GM12878 (cell line): ENCODE data around the gene HOXD12. TPM values are rescaled to one million over a fixed set of nuclear protein-coding genes. Genes with fewer than 3 reads are reported as not detected.

ENCODE experiments used
- CHD4 ChIP-seq: fragments of 200-600 bp; sonication (generic); IDR thresholded peaks from 2 replicates; pipeline ENCODE4 v1.6.1; 2016; ENCODE audit warnings: mild to moderate bottlenecking
- DPF2 ChIP-seq: fragments of 450-650 bp; IDR thresholded peaks from 2 replicates; pipeline ENCODE4 v1.6.1; 2017; ENCODE audit warnings: mild to moderate bottlenecking
- EED ChIP-seq: sonication (generic); IDR thresholded peaks from 2 replicates; pipeline ENCODE4 v1.6.1; 2016; ENCODE audit warnings: antibody characterized with exemption, low read depth
- ZNF274 ChIP-seq: IDR thresholded peaks from one replicate; pipeline ENCODE4 v1.8.0; 2011; ENCODE audit not compliant: insufficient read length, insufficient read depth
- ZNF384 ChIP-seq: IDR thresholded peaks from 2 replicates; pipeline ENCODE4 v1.6.1; 2012; ENCODE audit warnings: low read depth, mild to moderate bottlenecking, low read length, improper control_type of control experiment, borderline replicate concordance
- polyA plus RNA-seq, 11 experiments: library from polyadenylated mRNA; depleted of rRNA in 4 of 11; unstranded in 6 of 11; stranded (reverse) in 5 of 11; fragments of >200 nt; fragmentation: Nextera tagmentation in 4 of 11; fragmentation: Illumina TruSeq in 1 of 11; extraction: Ambion mirVana in 4 of 11; extraction: Trizol in 1 of 11; gene quantifications; 1 replicate in 1 of 11; 2 replicates in 10 of 11; pipeline versions ENCODE4 v1.2.1 to v1.2.3, GENCODE V29; 2011 to 2016; ENCODE audit warnings: inconsistent platforms in 2 of 11, missing spikeins in 2 of 11, low read depth in 1 of 11
- total RNA-seq, 4 experiments: library from RNA; depleted of rRNA in 3 of 4; stranded (reverse); fragments of >200 nt in 3 of 4; fragmentation: Illumina TruSeq in 1 of 4; extraction: Trizol in 1 of 4; gene quantifications; 2 replicates each; pipeline versions ENCODE4 v1.2.1 to v1.2.3, GENCODE V29; 2013 to 2021
- TF ChIP-seq, protein P1 (sequence below): fragments of 450-650 bp; IDR thresholded peaks from 2 replicates; pipeline ENCODE4 v1.6.1; 2017; ENCODE audit warnings: mild to moderate bottlenecking
- TF ChIP-seq, protein P2 (sequence below): fragments of 450-650 bp; formaldehyde crosslinking; IDR thresholded peaks from 2 replicates; pipeline ENCODE4 v1.4.0; 2020; ENCODE audit warnings: mild to moderate bottlenecking, moderate library complexity

The HOXD12 gene
- total and polyA plus RNA-seq, 10 of the 15 experiments (the other 5 are each of a cell fraction or from before 2014, with no cell fraction given): not detected

DNA sequence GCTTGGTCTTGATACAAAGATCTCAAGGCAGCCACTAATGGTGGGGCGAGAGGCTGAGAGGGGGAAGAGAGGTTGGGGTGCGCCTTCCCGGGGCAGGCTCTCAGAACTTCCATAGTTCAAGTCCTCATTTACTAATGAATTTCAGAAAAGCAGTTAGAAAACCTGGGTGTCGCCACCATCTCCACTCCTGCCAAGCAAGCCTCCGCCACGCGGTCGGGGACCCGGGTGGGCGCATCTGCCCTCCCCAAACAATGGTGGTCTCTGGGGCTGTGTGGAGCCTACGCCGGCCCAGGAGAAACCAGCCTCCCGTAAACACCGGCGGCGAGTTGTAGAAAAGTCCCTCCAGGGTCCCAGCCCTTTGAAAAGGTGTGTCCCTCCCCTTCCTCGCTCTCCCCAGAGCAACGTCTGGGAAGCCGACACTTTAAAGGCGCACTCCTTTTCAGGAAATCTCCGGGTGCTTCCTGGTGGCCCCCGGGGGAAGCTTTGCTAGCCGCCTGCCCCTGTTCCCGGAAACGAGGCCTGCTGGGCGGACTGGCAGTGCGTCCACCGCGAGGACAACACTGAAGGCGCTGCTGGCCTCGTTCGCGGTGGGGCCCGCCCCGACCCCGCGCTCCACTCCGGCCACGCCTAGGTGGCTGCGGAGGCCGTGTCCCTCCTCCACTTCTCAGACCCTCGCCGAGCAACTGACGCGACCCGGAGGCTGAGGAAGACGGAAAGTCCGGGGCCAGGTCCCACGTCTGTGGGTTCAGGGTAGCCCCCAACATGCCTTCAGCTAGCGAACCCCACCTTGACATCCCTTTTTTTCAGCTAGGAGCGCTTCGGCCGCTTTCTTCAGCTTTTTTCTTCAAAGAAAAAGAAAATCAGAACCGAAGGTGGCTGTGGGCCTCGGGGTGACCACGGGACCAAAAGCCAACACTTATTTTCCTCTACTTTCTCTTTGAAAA, 32.7 kb upstream of the HOXD12 start (continued):
- TF ChIP-seq, protein P1, sequence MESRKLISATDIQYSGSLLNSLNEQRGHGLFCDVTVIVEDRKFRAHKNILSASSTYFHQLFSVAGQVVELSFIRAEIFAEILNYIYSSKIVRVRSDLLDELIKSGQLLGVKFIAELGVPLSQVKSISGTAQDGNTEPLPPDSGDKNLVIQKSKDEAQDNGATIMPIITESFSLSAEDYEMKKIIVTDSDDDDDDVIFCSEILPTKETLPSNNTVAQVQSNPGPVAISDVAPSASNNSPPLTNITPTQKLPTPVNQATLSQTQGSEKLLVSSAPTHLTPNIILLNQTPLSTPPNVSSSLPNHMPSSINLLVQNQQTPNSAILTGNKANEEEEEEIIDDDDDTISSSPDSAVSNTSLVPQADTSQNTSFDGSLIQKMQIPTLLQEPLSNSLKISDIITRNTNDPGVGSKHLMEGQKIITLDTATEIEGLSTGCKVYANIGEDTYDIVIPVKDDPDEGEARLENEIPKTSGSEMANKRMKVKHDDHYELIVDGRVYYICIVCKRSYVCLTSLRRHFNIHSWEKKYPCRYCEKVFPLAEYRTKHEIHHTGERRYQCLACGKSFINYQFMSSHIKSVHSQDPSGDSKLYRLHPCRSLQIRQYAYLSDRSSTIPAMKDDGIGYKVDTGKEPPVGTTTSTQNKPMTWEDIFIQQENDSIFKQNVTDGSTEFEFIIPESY: no peak
- TF ChIP-seq DPF2 (no peak), ZNF384 (no peak), EED (no peak), ZNF274 (no peak), CHD4 (no peak)
- TF ChIP-seq, protein P2, sequence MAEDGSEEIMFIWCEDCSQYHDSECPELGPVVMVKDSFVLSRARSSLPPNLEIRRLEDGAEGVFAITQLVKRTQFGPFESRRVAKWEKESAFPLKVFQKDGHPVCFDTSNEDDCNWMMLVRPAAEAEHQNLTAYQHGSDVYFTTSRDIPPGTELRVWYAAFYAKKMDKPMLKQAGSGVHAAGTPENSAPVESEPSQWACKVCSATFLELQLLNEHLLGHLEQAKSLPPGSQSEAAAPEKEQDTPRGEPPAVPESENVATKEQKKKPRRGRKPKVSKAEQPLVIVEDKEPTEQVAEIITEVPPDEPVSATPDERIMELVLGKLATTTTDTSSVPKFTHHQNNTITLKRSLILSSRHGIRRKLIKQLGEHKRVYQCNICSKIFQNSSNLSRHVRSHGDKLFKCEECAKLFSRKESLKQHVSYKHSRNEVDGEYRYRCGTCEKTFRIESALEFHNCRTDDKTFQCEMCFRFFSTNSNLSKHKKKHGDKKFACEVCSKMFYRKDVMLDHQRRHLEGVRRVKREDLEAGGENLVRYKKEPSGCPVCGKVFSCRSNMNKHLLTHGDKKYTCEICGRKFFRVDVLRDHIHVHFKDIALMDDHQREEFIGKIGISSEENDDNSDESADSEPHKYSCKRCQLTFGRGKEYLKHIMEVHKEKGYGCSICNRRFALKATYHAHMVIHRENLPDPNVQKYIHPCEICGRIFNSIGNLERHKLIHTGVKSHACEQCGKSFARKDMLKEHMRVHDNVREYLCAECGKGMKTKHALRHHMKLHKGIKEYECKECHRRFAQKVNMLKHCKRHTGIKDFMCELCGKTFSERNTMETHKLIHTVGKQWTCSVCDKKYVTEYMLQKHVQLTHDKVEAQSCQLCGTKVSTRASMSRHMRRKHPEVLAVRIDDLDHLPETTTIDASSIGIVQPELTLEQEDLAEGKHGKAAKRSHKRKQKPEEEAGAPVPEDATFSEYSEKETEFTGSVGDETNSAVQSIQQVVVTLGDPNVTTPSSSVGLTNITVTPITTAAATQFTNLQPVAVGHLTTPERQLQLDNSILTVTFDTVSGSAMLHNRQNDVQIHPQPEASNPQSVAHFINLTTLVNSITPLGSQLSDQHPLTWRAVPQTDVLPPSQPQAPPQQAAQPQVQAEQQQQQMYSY: no peak
